Panc1 (cell line): ENCODE measurements around the gene SLX4IP. TPM values are rescaled to one million over a fixed set of nuclear protein-coding genes. Genes with fewer than 3 reads are reported as not detected.

Experiments used
- ATAC-seq: fragments of 200-7000 bp; cut with Tn5 transposase; 2 replicates; pipeline ENCODE4 v1.9.1; 2020; ENCODE audit warnings: mild to moderate bottlenecking, moderate library complexity
- BruUV-seq: library from RNA; stranded (reverse); fragments of 400-500 nt; replicated peaks from 2 replicates; lab custom pipeline; 2021; lab: Mats Ljungman, UMichigan
- CTCF ChIA-PET: fragments of 300-600 bp; sonication (Branson Sonifier 250); formaldehyde crosslinking; loops from one replicate; lab custom pipeline; 2022; ENCODE audit warnings: antibody characterized with exemption; lab: Charles Lee
- POLR2A ChIA-PET: fragments of 300-600 bp; sonication (Branson Sonifier 250); formaldehyde crosslinking; loops from one replicate; lab custom pipeline; 2022; ENCODE audit warnings: antibody characterized with exemption; lab: Charles Lee
- DNase-seq: peaks from one replicate; pipeline ENCODE4 v3.0.0-alpha.2; 2010; ENCODE audit warnings: low read depth, low spot score
- H3K27ac ChIP-seq: 2 replicates; pipeline ENCODE4 v1.5.1; 2011; ENCODE audit warnings: mild to moderate bottlenecking, low read length, inconsistent platforms
- H3K27me3 ChIP-seq: fragments of 200-500 bp; sonication (Bioruptor generic); 2 replicates; pipeline ENCODE4 v1.6.0; 2014; ENCODE audit warnings: low read length, inconsistent platforms; ENCODE audit not compliant: control insufficient read depth, insufficient read depth
- H3K36me3 ChIP-seq: fragments of 200-500 bp; sonication (Bioruptor generic); 2 replicates; pipeline ENCODE4 v1.5.1; 2014; ENCODE audit warnings: inconsistent platforms, mild to moderate bottlenecking, low read length, moderate library complexity; ENCODE audit not compliant: control insufficient read depth, insufficient read depth
- H3K4me1 ChIP-seq: 2 replicates; pipeline ENCODE4 v1.5.1; 2011; ENCODE audit warnings: inconsistent platforms, mild to moderate bottlenecking, low read length, moderate library complexity; ENCODE audit not compliant: control insufficient read depth, insufficient read depth
- H3K4me3 ChIP-seq, 2 experiments: 2 replicates each; pipeline ENCODE4 v1.5.1; 2011 to 2012; ENCODE audit warnings: low read depth in 2 of 2, low read length in 2 of 2, mild to moderate bottlenecking in 2 of 2, inconsistent platforms in 1 of 2, moderate library complexity in 1 of 2
- H3K9me3 ChIP-seq: fragments of 200-500 bp; sonication (Bioruptor generic); 2 replicates; pipeline ENCODE4 v1.5.1; 2014; ENCODE audit warnings: low read depth, mild to moderate bottlenecking, inconsistent platforms, low read length, moderate library complexity; ENCODE audit not compliant: control insufficient read depth, insufficient read depth
- CTCF ChIP-seq: fragments of 450-650 bp; IDR thresholded peaks from 2 replicates; pipeline ENCODE4 v1.5.1; 2017; ENCODE audit warnings: mild to moderate bottlenecking
- POLR2AphosphoS5 ChIP-seq: IDR thresholded peaks from 2 replicates; pipeline ENCODE4 v1.6.1; 2012; ENCODE audit warnings: mild to moderate bottlenecking, low read depth, low read length, moderate library complexity
- REST ChIP-seq, 2 experiments: IDR thresholded peaks; 2 replicates each; pipeline ENCODE4 v1.6.1; 2011 to 2012; ENCODE audit warnings: low read depth in 2 of 2, control low read depth in 1 of 2, low read length in 1 of 2, mild to moderate bottlenecking in 1 of 2, moderate library complexity in 1 of 2; ENCODE audit not compliant: insufficient read depth in 1 of 2
- SIN3A ChIP-seq: IDR thresholded peaks from 2 replicates; pipeline ENCODE4 v1.6.1; 2012; ENCODE audit warnings: low read depth, mild to moderate bottlenecking, low read length, moderate library complexity, borderline replicate concordance; ENCODE audit not compliant: insufficient read depth
- TCF7L2 ChIP-seq: IDR thresholded peaks from 2 replicates; pipeline ENCODE4 v1.6.1; 2011; ENCODE audit warnings: mild to moderate bottlenecking, low read depth, low read length, inconsistent platforms
- in situ Hi-C: cut with HindIII; loops from 2 replicates; pipeline ENCODE4 v1.10.0; 2016; ENCODE audit warnings: low sequenced_read_pairs, low pct_unique_long_range_greater_than_20kb
- intact Hi-C: fragments of 100-400 bp; cut with micrococcal nuclease; formaldehyde crosslinking; loops from one replicate; pipeline ENCODE4 v1.10.0; 2022; ENCODE audit not compliant: unreplicated experiment
- total RNA-seq: library from RNA; stranded (reverse); gene quantifications from one replicate; pipeline ENCODE4 v1.2.1, GENCODE V29; 2021; ENCODE audit not compliant: unreplicated experiment

Gene SLX4IP
- total RNA-seq, 1 experiment from 2014 or later, result 5.4 TPM

- ChIA-PET POLR2A (interaction anchor here (0.7 kb wide), 2 partner anchors 8 to 52 kb away, joined by 9 to 12 read pairs; no protein-coding TSS in a partner anchor), CTCF (no interaction called here)
- BruUV-seq, result no TSS peak
- in situ Hi-C loops, result no loop called here
- TF ChIP-seq SIN3A, result no peak
- no peak for TF ChIP-seq REST (IDR thresholded peaks at IDR 0.05; ENCODE audit: insufficient read depth in 1 of 2, low read depth in 2 of 2, low read length in 1 of 2)
- no peak for TF ChIP-seq TCF7L2
- no peak for TF ChIP-seq POLR2AphosphoS5
- no peak for TF ChIP-seq CTCF
- Histone ChIP-seq H3K27me3 (no peaks in the 10 kb centered on the region), H3K9me3 (no peaks in the 10 kb centered on the region), H3K36me3 (no peaks in the 10 kb centered on the region), H3K4me1 (peaks cover 7% of the 10 kb centered on the region; the same call in 1 of the 2 replicates), H3K4me3 (no peak overlapping the region), H3K27ac (no peak overlapping the region)
- DNase-seq (no peak), ATAC-seq (no peak)
- intact Hi-C loops, result loop anchor here (10.0 kb wide), 2 partner anchors 116 to 656 kb away; partner anchors contain the start of gene JAG1
These were observed 123.6 kb downstream of the SLX4IP start for GRCh38 chr20:10558635-10559187.

GRCh38 chr20:10559266-10559665, 124.2 kb downstream of the SLX4IP start:
- BruUV-seq, result no TSS peak
- ChIA-PET CTCF (no interaction called here), POLR2A (no interaction called here)
- Histone ChIP-seq H3K36me3 (no peaks in the 10 kb centered on the region), H3K27ac (no peak overlapping the region), H3K4me3 (no peak overlapping the region), H3K4me1 (peaks cover 7% of the 10 kb centered on the region; the same call in 1 of the 2 replicates), H3K27me3 (no peaks in the 10 kb centered on the region), H3K9me3 (no peaks in the 10 kb centered on the region)
- TF ChIP-seq TCF7L2 (no peak), SIN3A (no peak)
- intact Hi-C loops (loop anchor here (10.0 kb wide), 2 partner anchors 116 to 656 kb away; partner anchors contain the start of gene JAG1), in situ Hi-C loops (no loop called here)
- ATAC-seq (no peak), DNase-seq (no peak)

GRCh38 chr20:10560686-10561085, 125.6 kb downstream of the SLX4IP start:
- no peak for TF ChIP-seq CTCF
- TF ChIP-seq POLR2AphosphoS5, result no peak
- no peak for TF ChIP-seq TCF7L2
- TF ChIP-seq REST (IDR thresholded peaks at IDR 0.05; ENCODE audit: insufficient read depth in 1 of 2, low read depth in 2 of 2, low read length in 1 of 2), result no peak
- TF ChIP-seq SIN3A, result no peak
- Histone ChIP-seq H3K27ac (no peak overlapping the region), H3K4me3 (no peak overlapping the region), H3K4me1 (peaks cover 5% of the 10 kb centered on the region; the same call in 1 of the 2 replicates), H3K9me3 (no peaks in the 10 kb centered on the region), H3K36me3 (no peaks in the 10 kb centered on the region), H3K27me3 (no peaks in the 10 kb centered on the region)
- intact Hi-C loops (no loop called here), in situ Hi-C loops (no loop called here)
- CTCF ChIA-PET, result no interaction called here
- POLR2A ChIA-PET, result no interaction called here
- no TSS peak for BruUV-seq
- ATAC-seq, result no peak
- DNase-seq, result no peak
